H1 (cell line): ENCODE measurements around the gene RAET1L. TPM values are rescaled to one million over a fixed set of nuclear protein-coding genes. Genes with fewer than 3 reads are reported as not detected.

Experiments used
- CTCF ChIA-PET: fragments of 300-600 bp; sonication (Branson Sonifier 250); formaldehyde crosslinking; loops from one replicate; lab custom pipeline; 2021; ENCODE audit not compliant: partially characterized antibody; lab: Charles Lee
- POLR2A ChIA-PET: fragments of 300-600 bp; sonication (Branson Sonifier 250); formaldehyde crosslinking; loops from one replicate; lab custom pipeline; 2021; ENCODE audit warnings: inconsistent platforms; ENCODE audit not compliant: partially characterized antibody; lab: Charles Lee
- DNase-seq, 2 experiments: peaks; one replicate each; pipeline versions ENCODE4 v3.0.0 to v3.0.0-alpha.2; 2010 to 2022; ENCODE audit warnings: low spot score in 2 of 2, low read depth in 1 of 2, mixed read lengths in 1 of 2
- FAIRE-seq: peaks from 2 replicates; lab custom pipeline; 2011; peaks lifted over from hg19 to GRCh38; lab: Jason Lieb, UNC
- H2AFZ ChIP-seq: 2 replicates; pipeline ENCODE4 v1.8.1; 2012; ENCODE audit warnings: low read length, inconsistent platforms
- H2AK5ac ChIP-seq: 2 replicates; pipeline ENCODE4 v1.6.1; 2013; ENCODE audit warnings: low read depth, low read length
- H2BK120ac ChIP-seq: replicated peaks from 2 replicates; pipeline ENCODE3; 2013; ENCODE audit warnings: low read depth, low read length, inconsistent platforms
- H2BK12ac ChIP-seq: 2 replicates; pipeline ENCODE4 v1.6.1; 2013; ENCODE audit warnings: low read depth, low read length
- H2BK15ac ChIP-seq: 2 replicates; pipeline ENCODE4 v1.6.1; 2013; ENCODE audit warnings: low read length
- H2BK20ac ChIP-seq: 2 replicates; pipeline ENCODE4 v1.6.1; 2013; ENCODE audit warnings: low read length
- H2BK5ac ChIP-seq: 2 replicates; pipeline ENCODE4 v1.6.1; 2013; ENCODE audit warnings: low read depth, low read length
- H3K14ac ChIP-seq: 2 replicates; pipeline ENCODE4 v1.6.1; 2013; ENCODE audit warnings: inconsistent platforms; ENCODE audit not compliant: insufficient read length
- H3K18ac ChIP-seq: 2 replicates; pipeline ENCODE4 v1.6.1; 2013; ENCODE audit warnings: low read length; ENCODE audit errors: extremely low read depth
- H3K23ac ChIP-seq: 2 replicates; pipeline ENCODE4 v1.6.1; 2013; ENCODE audit warnings: inconsistent platforms; ENCODE audit not compliant: insufficient read length
- H3K23me2 ChIP-seq: 2 replicates; pipeline ENCODE4 v1.6.1; 2013; ENCODE audit warnings: low read depth, low read length
- H3K27ac ChIP-seq: 2 replicates; pipeline ENCODE4 v1.6.1; 2011; ENCODE audit warnings: low read depth, low read length, inconsistent platforms
- H3K27me3 ChIP-seq, 4 experiments: replicated peaks in 1 of 4; 1 replicate in 1 of 4; 2 replicates in 3 of 4; pipeline versions ENCODE4 v1.6.1 to v1.8.1; 2011 to 2013; ENCODE audit warnings: low read length in 3 of 4, mild to moderate bottlenecking in 3 of 4, inconsistent platforms in 2 of 4, mixed read lengths in 2 of 4, moderate library complexity in 1 of 4; ENCODE audit not compliant: control insufficient read depth in 3 of 4, insufficient read depth in 3 of 4; ENCODE audit errors: extremely low read depth in 1 of 4
- H3K36me3 ChIP-seq, 4 experiments: 2 replicates each; pipeline versions ENCODE4 v1.6.1 to v1.8.1; 2011 to 2013; ENCODE audit warnings: mild to moderate bottlenecking in 4 of 4, low read length in 3 of 4, moderate library complexity in 2 of 4, control low read depth in 1 of 4, inconsistent platforms in 1 of 4; ENCODE audit not compliant: insufficient read depth in 4 of 4, control insufficient read depth in 2 of 4
- H3K4ac ChIP-seq: replicated peaks from 2 replicates; pipeline ENCODE3; 2013; ENCODE audit warnings: low read length, low read depth, mixed read lengths, inconsistent platforms; ENCODE audit not compliant: insufficient read length
- H3K4me1 ChIP-seq, 4 experiments: replicated peaks in 1 of 4; 1 replicate in 1 of 4; 2 replicates in 3 of 4; pipeline versions ENCODE4 v1.6.1 to v1.8.1; 2011 to 2013; ENCODE audit warnings: low read length in 3 of 4, inconsistent platforms in 2 of 4, mixed read lengths in 1 of 4; ENCODE audit not compliant: insufficient read depth in 4 of 4, control insufficient read depth in 3 of 4
- H3K4me2 ChIP-seq, 2 experiments: 2 replicates each; pipeline versions ENCODE4 v1.6.1 to v1.8.1; 2011 to 2013; ENCODE audit warnings: low read depth in 2 of 2, low read length in 2 of 2, control low read depth in 1 of 2, inconsistent platforms in 1 of 2, mild to moderate bottlenecking in 1 of 2; ENCODE audit not compliant: insufficient read depth in 1 of 2
- H3K4me3 ChIP-seq, 4 experiments: fragments of 200-600, 300-600 bp in 1 of 4; sonication (generic), shearing (Covaris generic), sonication (Bioruptor Twin) in 1 of 4; 2 replicates each; pipeline versions ENCODE4 v1.5.1 to v1.8.1; 2011 to 2016; ENCODE audit warnings: low read length in 4 of 4, low read depth in 3 of 4, control low read depth in 2 of 4, inconsistent platforms in 2 of 4, mild to moderate bottlenecking in 2 of 4, mixed read lengths in 1 of 4, moderate library complexity in 1 of 4; ENCODE audit not compliant: insufficient read depth in 2 of 4; ENCODE audit errors: extremely low read depth in 1 of 4
- H3K56ac ChIP-seq: replicated peaks from 2 replicates; pipeline ENCODE3; 2013; ENCODE audit warnings: low read depth, mild to moderate bottlenecking, mixed read lengths, low read length, inconsistent platforms; ENCODE audit not compliant: insufficient read length
- H3K79me1 ChIP-seq: 2 replicates; pipeline ENCODE4 v1.6.1; 2013; ENCODE audit warnings: low read depth, low read length, control low read depth
- H3K79me2 ChIP-seq, 2 experiments: 2 replicates each; pipeline versions ENCODE4 v1.6.1 to v1.8.1; 2012 to 2013; ENCODE audit warnings: low read length in 2 of 2, mild to moderate bottlenecking in 2 of 2, inconsistent platforms in 1 of 2; ENCODE audit not compliant: insufficient read depth in 2 of 2, control insufficient read depth in 1 of 2
- H3K9ac ChIP-seq, 4 experiments: replicated peaks in 1 of 4; 1 replicate in 1 of 4; 2 replicates in 3 of 4; pipeline versions ENCODE4 v1.6.1 to v1.8.1; 2011 to 2013; ENCODE audit warnings: low read depth in 3 of 4, low read length in 3 of 4, control low read depth in 2 of 4, mild to moderate bottlenecking in 2 of 4, moderate library complexity in 2 of 4, inconsistent platforms in 1 of 4; ENCODE audit errors: extremely low read depth in 1 of 4
- H3K9me3 ChIP-seq, 2 experiments: 2 replicates each; pipeline versions ENCODE4 v1.6.1 to v1.8.1; 2012 to 2013; ENCODE audit warnings: mild to moderate bottlenecking in 2 of 2, moderate library complexity in 2 of 2, control low read depth in 1 of 2, inconsistent platforms in 1 of 2, low read depth in 1 of 2, low read length in 1 of 2, mixed read lengths in 1 of 2; ENCODE audit not compliant: insufficient read depth in 2 of 2
- H4K20me1 ChIP-seq, 2 experiments: replicated peaks in 1 of 2; 2 replicates each; pipeline versions ENCODE3 to v1.8.1; 2011 to 2013; ENCODE audit warnings: inconsistent platforms in 2 of 2, low read length in 2 of 2, mild to moderate bottlenecking in 1 of 2; ENCODE audit not compliant: insufficient read depth in 2 of 2, control insufficient read depth in 1 of 2
- H4K5ac ChIP-seq: 2 replicates; pipeline ENCODE4 v1.6.1; 2013; ENCODE audit warnings: low read length, low read depth, mixed read lengths, inconsistent platforms; ENCODE audit not compliant: insufficient read length
- H4K8ac ChIP-seq: 2 replicates; pipeline ENCODE4 v1.8.0; 2013; ENCODE audit warnings: mild to moderate bottlenecking, moderate library complexity, low read length, inconsistent platforms; ENCODE audit not compliant: insufficient read depth; ENCODE audit errors: extremely low read depth
- H4K91ac ChIP-seq: replicated peaks from 2 replicates; pipeline ENCODE3; 2013; ENCODE audit warnings: low read length, mixed read lengths, inconsistent platforms; ENCODE audit not compliant: insufficient read length
- ATF2 ChIP-seq: IDR thresholded peaks from 2 replicates; pipeline ENCODE4 v1.6.1; 2012; ENCODE audit warnings: low read length, inconsistent platforms
- CBX5 ChIP-seq: fragments of 300-800, 300-1000 bp; sonication (generic); IDR thresholded peaks from 2 replicates; pipeline ENCODE4 v1.7.1; 2016; ENCODE audit warnings: antibody characterized with exemption, low read length, low read depth
- CTBP2 ChIP-seq: IDR thresholded peaks from 2 replicates; pipeline ENCODE4 v1.7.0; 2011; ENCODE audit warnings: borderline replicate concordance, mild to moderate bottlenecking, moderate library complexity, mixed read lengths, low read length; ENCODE audit not compliant: insufficient read depth, insufficient read length
- KDM1A ChIP-seq: fragments of 200-600, 300-600 bp; sonication (generic); IDR thresholded peaks from 2 replicates; pipeline ENCODE4 v1.7.1; 2016; ENCODE audit warnings: mild to moderate bottlenecking, low read length, borderline replicate concordance
- MAFK ChIP-seq: IDR thresholded peaks from 2 replicates; pipeline ENCODE4 v1.6.1; 2012; ENCODE audit warnings: low read depth, mild to moderate bottlenecking, improper control_type of control experiment, low read length
- RXRA ChIP-seq: IDR thresholded peaks from 2 replicates; pipeline ENCODE4 v1.6.1; 2011; ENCODE audit warnings: low read depth, mild to moderate bottlenecking, low read length, moderate library complexity; ENCODE audit not compliant: insufficient read depth
- SAP30 ChIP-seq: fragments of 300-600 bp; sonication (generic); IDR thresholded peaks from 2 replicates; pipeline ENCODE4 v1.7.1; 2012; ENCODE audit warnings: low read length, moderate library complexity, mild to moderate bottlenecking, inconsistent platforms; ENCODE audit not compliant: insufficient read depth, insufficient replicate concordance
- SIN3A ChIP-seq, 2 experiments: IDR thresholded peaks in 1 of 2; conservative IDR thresholded peaks in 1 of 2; 2 replicates each; pipeline ENCODE4 v1.6.1; 2011 to 2012; ENCODE audit warnings: low read length in 2 of 2, improper control_type of control experiment in 1 of 2, low read depth in 1 of 2, mild to moderate bottlenecking in 1 of 2
- SIRT6 ChIP-seq: IDR thresholded peaks from one replicate; pipeline ENCODE4 v1.7.1; 2012; ENCODE audit warnings: low read length, inconsistent platforms
- SP4 ChIP-seq: IDR thresholded peaks from 2 replicates; pipeline ENCODE4 v1.6.1; 2012; ENCODE audit warnings: low read length, inconsistent platforms
- TCF12 ChIP-seq: IDR thresholded peaks from 2 replicates; pipeline ENCODE4 v1.6.1; 2011; ENCODE audit warnings: low read depth, mild to moderate bottlenecking, low read length
- YY1 ChIP-seq: IDR thresholded peaks from 2 replicates; pipeline ENCODE4 v1.6.1; 2011; ENCODE audit warnings: low read depth, mild to moderate bottlenecking, low read length
- WGBS, 2 experiments: shearing (Covaris generic) in 1 of 2; methylation state at CpG; one replicate each; pipeline versions ENCODE4 v1.1.6 to v1.1.7; 2013 to 2015; ENCODE audit warnings: low lambda C conversion rate in 2 of 2, mixed read lengths in 2 of 2, inconsistent platforms in 1 of 2, low coverage in 1 of 2, missing lambda C conversion rate in 1 of 2; ENCODE audit not compliant: insufficient replicate concordance in 2 of 2, insufficient coverage in 1 of 2, insufficient read length in 1 of 2; ENCODE audit errors: extremely low coverage in 1 of 2, missing lambda C conversion rate in 1 of 2; 5-methylcytosine and 5-hydroxymethylcytosine counted together
- polyA plus RNA-seq, 7 experiments: library from polyadenylated mRNA; depleted of rRNA in 3 of 7; stranded (reverse) in 5 of 7; unstranded in 2 of 7; fragments of >200 nt in 5 of 7; fragments of 200-250 nt in 2 of 7; gene quantifications; 1 replicate in 5 of 7; 2 replicates in 1 of 7; 4 replicates in 1 of 7; pipeline versions ENCODE4 v1.2.1 to v1.2.3, GENCODE V29; 2011 to 2013; ENCODE audit warnings: missing spikeins in 2 of 7, mixed read lengths in 2 of 7
- total RNA-seq: library from RNA; stranded (reverse); fragmentation: NEBNext Ultra II Directional; extraction: Animal tissue kit (Norgen Biotek cat#: 25700); gene quantifications from 2 replicates; pipeline ENCODE4 v1.2.1, GENCODE V29; 2021

The RAET1L gene
- total and polyA plus RNA-seq, 2 of the 8 experiments (the other 6 are each of a cell fraction or from before 2014, with no cell fraction given), result not detected

- Histone ChIP-seq H2BK20ac (no peak overlapping the region), H3K27me3 (peaks cover 7 to 29% (median 22%) of the 10 kb centered on the region in 4 experiments; a peak in 6 of 7 replicates), H3K36me3 (no peaks in the 10 kb centered on the region), H3K79me1 (no peaks in the 10 kb centered on the region), H4K5ac (no peak overlapping the region), H3K4ac (no peak overlapping the region), H2BK15ac (no peak overlapping the region), H3K14ac (no peak overlapping the region), H3K27ac (no peak overlapping the region), H2BK5ac (no peak overlapping the region), H2AK5ac (no peak overlapping the region), H3K4me1 (peaks cover 0 to 6% (median 1%) of the 10 kb centered on the region in 4 experiments; a peak in 4 of 7 replicates), H3K23ac (no peak overlapping the region), H4K8ac (no peak overlapping the region), H2BK12ac (no peak overlapping the region), H4K20me1 (no peaks in the 10 kb centered on the region), H3K4me2 (no peak overlapping the region), H3K4me3 (no peak overlapping the region), H2AFZ (no peak overlapping the region), H3K18ac (no peak overlapping the region), H3K9ac (no peak overlapping the region), H3K79me2 (no peaks in the 10 kb centered on the region), H3K23me2 (no peaks in the 10 kb centered on the region; the same call in 1 of the 2 replicates), H2BK120ac (no peak overlapping the region), H4K91ac (no peak overlapping the region), H3K9me3 (no peaks in the 10 kb centered on the region), H3K56ac (no peak overlapping the region)
- ChIA-PET POLR2A (no interaction called here), CTCF (interaction anchor here (1.4 kb wide), 1 partner anchor 95 kb away, joined by 3 read pairs; no protein-coding TSS in a partner anchor)
- FAIRE-seq (no peak), DNase-seq (no peak)
- 56% methylated on average over 4 of the region's 4 CpGs; no CpG with 5 or more reads in 1 of the 2 experiments for WGBS, 2 experiments
- TF ChIP-seq RXRA (no peak), YY1 (no peak), MAFK (no peak), KDM1A (no peak), CBX5 (no peak), CTBP2 (no peak), SAP30 (no peak), ATF2 (no peak), SIRT6 (no peak), SIN3A (conservative IDR thresholded peaks at IDR 0.05 in 1 of 2, IDR thresholded peaks at IDR 0.05 in 1 of 2; ENCODE audit: low read depth in 1 of 2, low read length in 2 of 2) (no peak), SP4 (no peak), TCF12 (no peak)
Measured at GRCh38 chr6:150029749-150030148, 4.4 kb upstream of the RAET1L start.
